B cell (primary cell): Measurements from ENCODE around the gene GTF3C2. TPM values are rescaled to one million over a fixed set of nuclear protein-coding genes. Genes with fewer than 3 reads are reported as not detected.

Experiments used
- ATAC-seq: fragments of 200-7000 bp; cut with Tn5 transposase; one replicate; pipeline ENCODE4 v1.10.0; 2021; ENCODE audit warnings: low read depth, mild to moderate bottlenecking, moderate number of reproducible peaks, moderate library complexity
- CTCF ChIA-PET: fragments of 350-600 bp; sonication (Branson Sonifier 250); formaldehyde crosslinking; loops from one replicate; lab custom pipeline; 2021; ENCODE audit warnings: antibody characterized with exemption, inconsistent platforms; lab: Charles Lee
- POLR2A ChIA-PET: fragments of 350-600 bp; sonication (Branson Sonifier 250); formaldehyde crosslinking; loops from one replicate; lab custom pipeline; 2021; ENCODE audit warnings: antibody characterized with exemption; lab: Charles Lee
- DNase-seq: peaks from one replicate; pipeline ENCODE4 v3.0.0; 2013
- H2AFZ ChIP-seq: 2 replicates; pipeline ENCODE4 v1.6.1; 2012; ENCODE audit warnings: mild to moderate bottlenecking, low read depth, low read length; ENCODE audit not compliant: insufficient read depth, poor library complexity, severe bottlenecking
- H3K27ac ChIP-seq, 2 donors: 1 replicate in 1 of 2; 2 replicates in 1 of 2; pipeline ENCODE4 v1.5.1; 2012 to 2013; ENCODE audit warnings: low read length in 2 of 2, mild to moderate bottlenecking in 2 of 2, moderate library complexity in 1 of 2
- H3K27me3 ChIP-seq, 4 experiments: fragments of 200-600 bp in 1 of 4; sonication (generic) in 1 of 4; replicated peaks in 1 of 4; 1 replicate in 2 of 4; 2 replicates in 2 of 4; pipeline versions ENCODE4 v1.6.1 to v1.7.0; 2013 to 2016; ENCODE audit warnings: low read length in 3 of 4, mild to moderate bottlenecking in 2 of 4, mixed read lengths in 1 of 4, moderate library complexity in 1 of 4; ENCODE audit not compliant: insufficient read depth in 4 of 4, control insufficient read depth in 3 of 4; ENCODE audit errors: control extremely low read depth in 1 of 4
- H3K36me3 ChIP-seq, 2 experiments: replicated peaks in 1 of 2; 1 replicate in 1 of 2; 2 replicates in 1 of 2; pipeline versions ENCODE4 v1.6.1 to v1.7.1; 2013; ENCODE audit warnings: low read length in 1 of 2; ENCODE audit not compliant: insufficient read depth in 2 of 2, control insufficient read depth in 1 of 2; ENCODE audit errors: control extremely low read depth in 1 of 2, extremely low read depth in 1 of 2
- H3K4me1 ChIP-seq, 2 donors: fragments of 200-600 bp in 1 of 2; sonication (generic) in 1 of 2; 1 replicate in 1 of 2; 2 replicates in 1 of 2; pipeline versions ENCODE4 v1.5.1 to v1.6.1; 2013 to 2017; ENCODE audit warnings: low read length in 2 of 2; ENCODE audit not compliant: control insufficient read depth in 2 of 2, insufficient read depth in 2 of 2
- H3K4me2 ChIP-seq: replicated peaks from 2 replicates; pipeline ENCODE3; 2012; ENCODE audit warnings: mild to moderate bottlenecking, low read depth, low read length; ENCODE audit not compliant: poor library complexity, severe bottlenecking
- H3K4me3 ChIP-seq, 5 experiments: fragments of 200-600 bp in 1 of 5; sonication (generic) in 1 of 5; 1 replicate in 3 of 5; 2 replicates in 2 of 5; pipeline versions ENCODE4 v1.5.1 to v1.7.0; 2011 to 2016; ENCODE audit warnings: low read length in 4 of 5, mild to moderate bottlenecking in 4 of 5, low read depth in 2 of 5, control low read depth in 1 of 5, moderate library complexity in 1 of 5; ENCODE audit not compliant: insufficient read depth in 1 of 5; ENCODE audit errors: control extremely low read depth in 1 of 5, extremely low read depth in 1 of 5
- H3K79me2 ChIP-seq: fragments of 200-600 bp; sonication (generic); one replicate; pipeline ENCODE4 v1.6.0; 2016; ENCODE audit warnings: low read length; ENCODE audit not compliant: control insufficient read depth, insufficient read depth
- H3K9ac ChIP-seq: fragments of 200-600 bp; sonication (generic); 2 replicates; pipeline ENCODE4 v1.6.1; 2017; ENCODE audit warnings: mild to moderate bottlenecking, low read length, moderate library complexity
- H3K9me3 ChIP-seq, 3 donors: one replicate each; pipeline versions ENCODE4 v1.6.1 to v1.7.1; 2013; ENCODE audit warnings: low read length in 2 of 3; ENCODE audit not compliant: control insufficient read depth in 2 of 3, insufficient read depth in 1 of 3; ENCODE audit errors: control extremely low read depth in 1 of 3
- H4K20me1 ChIP-seq: 2 replicates; pipeline ENCODE4 v1.6.0; 2012; ENCODE audit warnings: mild to moderate bottlenecking, low read length; ENCODE audit not compliant: insufficient read depth, control insufficient read depth, poor library complexity, severe bottlenecking
- H3K27ac Mint-ChIP-seq: one replicate; pipeline ENCODE4 v1.8.0; 2021; ENCODE audit warnings: mixed read lengths
- H3K27me3 Mint-ChIP-seq: one replicate; pipeline ENCODE4 v1.8.0; 2021; ENCODE audit warnings: mixed read lengths
- H3K4me1 Mint-ChIP-seq: one replicate; pipeline ENCODE4 v1.8.0; 2021; ENCODE audit warnings: mixed read lengths
- H3K4me3 Mint-ChIP-seq: one replicate; pipeline ENCODE4 v1.8.0; 2021; ENCODE audit warnings: mixed read lengths
- H3K9me3 Mint-ChIP-seq: one replicate; pipeline ENCODE4 v1.8.0; 2022; ENCODE audit warnings: mixed read lengths; ENCODE audit not compliant: insufficient read depth
- EZH2 ChIP-seq: IDR thresholded peaks from 2 replicates; pipeline ENCODE4 v1.6.1; 2012; ENCODE audit warnings: borderline replicate concordance, low read depth, mild to moderate bottlenecking, moderate library complexity, low read length; ENCODE audit not compliant: insufficient read depth, poor library complexity, severe bottlenecking
- WGBS: methylation state at CpG from one replicate; pipeline ENCODE4 v1.1.5; 2013; ENCODE audit warnings: missing lambda C conversion rate; ENCODE audit not compliant: insufficient coverage; 5-methylcytosine and 5-hydroxymethylcytosine counted together
- intact Hi-C: fragments of 100-400 bp; cut with micrococcal nuclease; formaldehyde crosslinking; loops from one replicate; pipeline ENCODE4 v1.10.0; 2022
- polyA plus RNA-seq: library from polyadenylated mRNA; depleted of rRNA; stranded (reverse); fragments of >200 nt; gene quantifications from 2 replicates; pipeline ENCODE4 v1.2.3, GENCODE V29; 2012
- total RNA-seq, 2 donors: library from RNA; stranded (reverse); fragments of 120-200 nt in 1 of 2; gene quantifications; 1 replicate in 1 of 2; 2 replicates in 1 of 2; pipeline versions ENCODE4 v1.2.3 to v1.2.4, GENCODE V29; 2013 to 2022
- TF ChIP-seq, protein P1 (sequence below): fragments of 200-600 bp; IDR thresholded peaks from one replicate; pipeline ENCODE4 v1.8.0; 2022; ENCODE audit warnings: antibody characterized with exemption, mild to moderate bottlenecking

Gene GTF3C2
- total and polyA plus RNA-seq, 2 donors (not counting 1 experiment from before 2014, with no cell fraction given): 84.8 to 121 TPM

DNA sequence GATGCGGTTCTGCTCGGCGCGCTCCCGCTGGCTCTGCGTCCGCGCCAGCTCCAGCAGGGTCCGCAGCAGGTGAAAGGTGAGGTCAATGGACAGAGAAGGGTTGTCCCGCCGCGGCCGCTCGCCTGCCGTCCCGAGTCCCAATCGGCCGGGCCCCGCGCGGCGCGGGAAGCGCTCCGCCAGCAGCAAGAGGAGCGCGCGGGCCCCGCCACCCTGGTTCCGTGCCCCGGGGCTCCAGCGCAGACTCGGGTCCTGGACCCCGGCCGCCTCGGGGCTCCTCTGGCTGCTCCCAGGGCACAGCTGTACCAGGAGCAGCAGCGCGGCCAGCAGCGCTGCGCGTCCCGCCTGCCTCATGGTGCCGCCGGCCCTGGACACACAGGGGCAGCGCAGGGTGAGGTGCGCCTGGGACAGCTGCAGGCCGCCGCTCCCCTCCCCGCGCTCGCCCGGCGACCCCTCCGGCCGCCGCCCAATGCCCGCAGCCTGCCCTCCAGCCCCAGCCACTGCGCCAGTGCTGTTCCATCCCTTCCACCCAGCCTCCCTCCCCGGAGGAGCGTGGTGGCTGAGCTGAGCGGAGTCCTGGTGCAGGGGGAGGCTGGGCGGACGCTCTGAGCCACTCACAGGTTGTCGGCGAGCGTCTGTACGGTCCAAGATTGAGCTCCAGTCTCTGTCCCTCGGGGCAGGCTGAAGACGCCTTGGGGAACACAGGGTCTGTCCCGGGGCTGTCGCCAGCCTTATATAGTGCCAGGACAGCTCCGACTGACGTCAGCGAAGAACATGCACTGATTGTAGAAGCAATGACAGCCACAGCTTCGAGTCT, 48.8 kb downstream of the GTF3C2 start:
- Histone ChIP-seq H3K27me3 (peaks cover 0 to 29% (median 9%) of the 10 kb centered on the region in 4 experiments), H3K4me3 (no peak overlapping the region), H3K4me2 (peak overlapping the region; percentile 71), H3K4me1 (peaks cover 14 to 21% of the 10 kb centered on the region in 2 donors), H3K27ac (no peak overlapping the region), H3K9me3 (peaks cover 0 to 7% (median 0%) of the 10 kb centered on the region in 3 donors), H2AFZ (no peak overlapping the region), H4K20me1 (no peaks in the 10 kb centered on the region), H3K36me3 (peaks cover 4 to 9% of the 10 kb centered on the region in 2 experiments), H3K79me2 (no peaks in the 10 kb centered on the region), H3K9ac (no peak overlapping the region)
- POLR2A ChIA-PET: no interaction called here
- DNase-seq (no peak), ATAC-seq (no peak)
- CTCF ChIA-PET: no interaction called here
- intact Hi-C loops: no loop called here
- Mint-ChIP-seq H3K4me3 (no peak overlapping the region), H3K27ac (no peak overlapping the region), H3K4me1 (peaks cover 10% of the 10 kb centered on the region), H3K27me3 (peaks cover 21% of the 10 kb centered on the region), H3K9me3 (no peaks in the 10 kb centered on the region)
- TF ChIP-seq, protein P1, sequence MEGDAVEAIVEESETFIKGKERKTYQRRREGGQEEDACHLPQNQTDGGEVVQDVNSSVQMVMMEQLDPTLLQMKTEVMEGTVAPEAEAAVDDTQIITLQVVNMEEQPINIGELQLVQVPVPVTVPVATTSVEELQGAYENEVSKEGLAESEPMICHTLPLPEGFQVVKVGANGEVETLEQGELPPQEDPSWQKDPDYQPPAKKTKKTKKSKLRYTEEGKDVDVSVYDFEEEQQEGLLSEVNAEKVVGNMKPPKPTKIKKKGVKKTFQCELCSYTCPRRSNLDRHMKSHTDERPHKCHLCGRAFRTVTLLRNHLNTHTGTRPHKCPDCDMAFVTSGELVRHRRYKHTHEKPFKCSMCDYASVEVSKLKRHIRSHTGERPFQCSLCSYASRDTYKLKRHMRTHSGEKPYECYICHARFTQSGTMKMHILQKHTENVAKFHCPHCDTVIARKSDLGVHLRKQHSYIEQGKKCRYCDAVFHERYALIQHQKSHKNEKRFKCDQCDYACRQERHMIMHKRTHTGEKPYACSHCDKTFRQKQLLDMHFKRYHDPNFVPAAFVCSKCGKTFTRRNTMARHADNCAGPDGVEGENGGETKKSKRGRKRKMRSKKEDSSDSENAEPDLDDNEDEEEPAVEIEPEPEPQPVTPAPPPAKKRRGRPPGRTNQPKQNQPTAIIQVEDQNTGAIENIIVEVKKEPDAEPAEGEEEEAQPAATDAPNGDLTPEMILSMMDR: no peak
- 47% methylated on average over 75 of the region's 75 CpGs for WGBS

GRCh38 chr2:27307287-27307544, 49.3 kb downstream of the GTF3C2 start:
- DNase-seq: no peak
- no peak overlapping the region for H3K4me3 Mint-ChIP-seq
- ATAC-seq: no peak
- peaks cover 0 to 7% (median 0%) of the 10 kb centered on the region in 3 donors for H3K9me3 ChIP-seq
- no peak overlapping the region for H2AFZ ChIP-seq
- CTCF ChIA-PET: no interaction called here
- H3K27ac ChIP-seq: no peak overlapping the region
- H3K27me3 Mint-ChIP-seq: peaks cover 21% of the 10 kb centered on the region
- H3K4me2 ChIP-seq: peak overlapping the region; percentile 71
- 22% methylated on average over 14 of the region's 14 CpGs for WGBS
- peak overlapping the region; percentile 28 for H3K9ac ChIP-seq
- peaks cover 4 to 9% of the 10 kb centered on the region in 2 experiments for H3K36me3 ChIP-seq
- no peaks in the 10 kb centered on the region for H3K79me2 ChIP-seq
- POLR2A ChIA-PET: no interaction called here
- TF ChIP-seq, protein P1: no peak
- no peak for TF ChIP-seq EZH2
- H4K20me1 ChIP-seq: no peaks in the 10 kb centered on the region
- intact Hi-C loops: no loop called here
- H3K27ac Mint-ChIP-seq: no peak overlapping the region
- peaks cover 0 to 29% (median 9%) of the 10 kb centered on the region in 4 experiments for H3K27me3 ChIP-seq
- H3K4me3 ChIP-seq: no peak overlapping the region
- H3K4me1 Mint-ChIP-seq: peaks cover 11% of the 10 kb centered on the region
- no peaks in the 10 kb centered on the region for H3K9me3 Mint-ChIP-seq
- peaks cover 14 to 22% of the 10 kb centered on the region in 2 donors for H3K4me1 ChIP-seq
